AG09309 (cell line): ENCODE measurements around the gene MYOZ1.

ENCODE experiments used
- DNase-seq: peaks from one replicate; pipeline ENCODE4 v3.0.0-alpha.2; 2010; ENCODE audit warnings: low read depth
- H3K4me3 ChIP-seq: 2 replicates; pipeline ENCODE4 v1.5.1; 2011; ENCODE audit warnings: mild to moderate bottlenecking, low read depth, low read length, moderate library complexity; ENCODE audit not compliant: control insufficient read depth
- CTCF ChIP-seq: IDR thresholded peaks from 2 replicates; pipeline ENCODE4 v1.5.1; 2011; ENCODE audit warnings: mild to moderate bottlenecking, low read depth, low read length, inconsistent platforms; ENCODE audit not compliant: insufficient read depth, control insufficient read depth; ENCODE audit errors: missing control alignments

Gene MYOZ1

GRCh38 chr10:73590881-73591799 lies 50.1 kb downstream of the MYOZ1 start, which contains the start of gene USP54:
TSS of gene USP54 (minus strand) at chr10:73591342. CDS start at chr10:73575658, 15,684 bp downstream.
- no peak for TF ChIP-seq CTCF
- no peak within 1 kb of the TSS; the same call in 1 of the 2 replicates for H3K4me3 ChIP-seq
- DNase-seq: no peak

GRCh38 chr10:73589563-73590126 lies 51.6 kb downstream of the MYOZ1 start:
- TF ChIP-seq CTCF: no peak
- no peak for DNase-seq
- H3K4me3 ChIP-seq: no peak overlapping the region

- no peak for DNase-seq
- no peak overlapping the region for H3K4me3 ChIP-seq
- no peak for TF ChIP-seq CTCF
Observed at GRCh38 chr10:73588656-73589055, 52.6 kb downstream of the MYOZ1 start.

GRCh38 chr10:73586583-73586984 lies 54.7 kb downstream of the MYOZ1 start:
- peak; percentile 82 for DNase-seq
- no peak overlapping the region for H3K4me3 ChIP-seq
- TF ChIP-seq CTCF: no peak

- no peak overlapping the region for H3K4me3 ChIP-seq
- no peak for TF ChIP-seq CTCF
- no peak for DNase-seq
Observed at GRCh38 chr10:73585327-73585726, 55.9 kb downstream of the MYOZ1 start.

GRCh38 chr10:73584737-73585136 lies 56.5 kb downstream of the MYOZ1 start:
- DNase-seq: peak; percentile 43
- no peak for TF ChIP-seq CTCF
- no peak overlapping the region for H3K4me3 ChIP-seq
